Lower leg skin (tissue), 4 donors: Measurements from ENCODE around the gene LYRM4. TPM values are rescaled to one million over a fixed set of nuclear protein-coding genes. Genes with fewer than 3 reads are reported as not detected.

ENCODE experiments used
- DNase-seq, 2 donors: peaks; one replicate each; pipeline ENCODE4 v3.0.0-alpha.2; 2019; ENCODE audit warnings: low spot score in 2 of 2
- H3K4me3 ChIP-seq: fragments of 200-600 bp; sonication (generic); 2 replicates; pipeline ENCODE4 v1.5.1; 2017; ENCODE audit warnings: mild to moderate bottlenecking, low read depth; ENCODE audit not compliant: poor library complexity, severe bottlenecking
- POLR2A ChIP-seq, 2 donors: fragments of 450-650 bp; IDR thresholded peaks; one replicate each; pipeline ENCODE4 v1.6.1; 2016 to 2017; ENCODE audit warnings: antibody characterized with exemption in 2 of 2, mild to moderate bottlenecking in 1 of 2, moderate library complexity in 1 of 2
- WGBS, 2 donors: methylation state at CpG; one replicate each; pipeline ENCODE4 v1.1.5; 2018; 5-methylcytosine and 5-hydroxymethylcytosine counted together
- intact Hi-C: fragments of 100-400 bp; cut with DNase I; formaldehyde crosslinking; loops from one replicate; pipeline ENCODE4 v1.15.0; 2023; ENCODE audit warnings: low total_unique reads
- total RNA-seq, 4 donors: library from RNA; depleted of rRNA; stranded (reverse); fragments of >200 nt; gene quantifications; one replicate each; pipeline ENCODE4 v1.1.0, GENCODE V29; 2016
- TF ChIP-seq, protein P1 (sequence below), 3 donors: fragments of 450-650 bp; IDR thresholded peaks; one replicate each; pipeline ENCODE4 v1.5.1; 2016; ENCODE audit warnings: antibody characterized with exemption in 3 of 3, mild to moderate bottlenecking in 3 of 3, moderate library complexity in 2 of 3

The LYRM4 gene
- total RNA-seq, 4 donors from 2014 or later = 14.4 to 20.8 (median 20.4) TPM

- no peak for DNase-seq
- H3K4me3 ChIP-seq = no peak overlapping the region
- WGBS, 2 donors = 96 to 98% methylated on average over 5 of the region's 5 CpGs
- intact Hi-C loops = no loop called here
- no peak for TF ChIP-seq POLR2A (IDR thresholded peaks at IDR 0.05)
- TF ChIP-seq, protein P1, sequence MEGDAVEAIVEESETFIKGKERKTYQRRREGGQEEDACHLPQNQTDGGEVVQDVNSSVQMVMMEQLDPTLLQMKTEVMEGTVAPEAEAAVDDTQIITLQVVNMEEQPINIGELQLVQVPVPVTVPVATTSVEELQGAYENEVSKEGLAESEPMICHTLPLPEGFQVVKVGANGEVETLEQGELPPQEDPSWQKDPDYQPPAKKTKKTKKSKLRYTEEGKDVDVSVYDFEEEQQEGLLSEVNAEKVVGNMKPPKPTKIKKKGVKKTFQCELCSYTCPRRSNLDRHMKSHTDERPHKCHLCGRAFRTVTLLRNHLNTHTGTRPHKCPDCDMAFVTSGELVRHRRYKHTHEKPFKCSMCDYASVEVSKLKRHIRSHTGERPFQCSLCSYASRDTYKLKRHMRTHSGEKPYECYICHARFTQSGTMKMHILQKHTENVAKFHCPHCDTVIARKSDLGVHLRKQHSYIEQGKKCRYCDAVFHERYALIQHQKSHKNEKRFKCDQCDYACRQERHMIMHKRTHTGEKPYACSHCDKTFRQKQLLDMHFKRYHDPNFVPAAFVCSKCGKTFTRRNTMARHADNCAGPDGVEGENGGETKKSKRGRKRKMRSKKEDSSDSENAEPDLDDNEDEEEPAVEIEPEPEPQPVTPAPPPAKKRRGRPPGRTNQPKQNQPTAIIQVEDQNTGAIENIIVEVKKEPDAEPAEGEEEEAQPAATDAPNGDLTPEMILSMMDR (IDR thresholded peaks at IDR 0.05) = no peak
Observed at GRCh38 chr6:5285526-5285925, 24.8 kb upstream of the LYRM4 start.

DNA sequence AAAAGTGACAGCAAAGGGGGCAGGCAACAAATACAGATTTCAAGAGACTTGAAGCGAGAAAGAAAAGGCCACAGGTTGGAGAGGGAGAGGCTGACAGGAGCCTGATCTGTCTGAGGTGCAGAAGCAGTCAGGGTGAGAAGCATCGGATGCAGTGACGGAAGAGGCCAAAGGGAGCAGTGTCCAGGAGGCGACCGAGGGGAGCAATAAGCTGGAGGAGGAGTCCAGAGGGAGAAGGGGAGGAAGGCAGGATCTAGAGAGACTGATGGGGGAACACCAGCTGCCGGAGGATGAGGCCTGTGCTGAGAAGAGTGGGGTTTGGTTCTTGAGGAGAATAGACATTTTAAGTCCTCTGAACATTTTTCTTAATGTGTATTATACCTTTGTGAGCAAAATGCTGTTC lies 24.3 kb upstream of the LYRM4 start:
- 91 to 95% methylated on average over 6 of the region's 6 CpGs for WGBS, 2 donors
- TF ChIP-seq, protein P1 (IDR thresholded peaks at IDR 0.05) = no peak
- TF ChIP-seq POLR2A (IDR thresholded peaks at IDR 0.05) = no peak
- DNase-seq = no peak
- no peak overlapping the region for H3K4me3 ChIP-seq
- intact Hi-C loops = no loop called here

- DNase-seq = no peak
- WGBS, 2 donors = 85 to 87% methylated on average over 9 of the region's 9 CpGs
- H3K4me3 ChIP-seq = no peak overlapping the region
- intact Hi-C loops = no loop called here
- TF ChIP-seq POLR2A (IDR thresholded peaks at IDR 0.05) = no peak
Observed at GRCh38 chr6:5282191-5282623, 21.5 kb upstream of the LYRM4 start.

DNA sequence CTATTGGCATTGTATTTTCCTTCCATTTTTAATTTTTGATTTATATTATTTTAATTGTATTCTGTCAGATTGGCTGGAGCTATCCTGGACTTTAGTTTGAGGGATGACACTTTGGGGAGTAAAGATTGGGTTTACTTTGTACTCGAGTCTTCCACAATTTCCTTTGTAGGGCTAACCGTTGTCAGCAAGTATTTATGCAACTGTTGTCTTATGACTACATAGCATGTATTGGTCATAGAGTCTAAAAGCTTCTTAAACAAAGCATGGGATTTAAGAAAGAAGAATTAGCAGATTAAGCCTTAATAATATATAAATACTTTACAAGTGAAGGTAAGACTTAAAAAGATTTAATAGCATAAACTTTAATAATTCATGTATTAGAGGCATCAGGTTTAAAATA lies 20.2 kb upstream of the LYRM4 start:
- 80 to 83% methylated on average over 2 of the region's 2 CpGs for WGBS, 2 donors
- intact Hi-C loops = no loop called here
- no peak overlapping the region for H3K4me3 ChIP-seq
- TF ChIP-seq, protein P1 (IDR thresholded peaks at IDR 0.05) = no peak
- no peak for TF ChIP-seq POLR2A (IDR thresholded peaks at IDR 0.05)
- DNase-seq = no peak

DNA sequence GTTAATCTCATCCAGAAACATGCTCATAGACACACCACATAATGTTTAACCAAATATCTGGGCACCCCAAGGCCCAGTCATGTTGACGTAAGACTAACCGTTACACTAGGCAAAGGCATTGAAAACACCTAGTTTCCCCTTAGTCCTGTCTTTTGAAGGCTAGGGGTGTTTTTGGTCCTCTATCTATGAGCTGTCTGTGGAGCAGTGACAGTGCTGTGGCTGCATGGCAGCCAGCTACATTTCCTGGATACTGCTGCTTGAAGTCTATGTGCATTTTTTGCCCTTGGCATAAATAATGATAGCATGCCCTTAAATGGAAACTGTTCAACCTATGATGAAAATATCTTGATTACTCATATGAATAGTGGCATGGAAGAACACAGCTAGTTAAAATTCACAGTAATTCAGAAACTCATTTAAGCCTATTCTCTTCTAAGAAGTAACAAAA lies 19.2 kb upstream of the LYRM4 start:
- no peak overlapping the region for H3K4me3 ChIP-seq
- no peak for DNase-seq
- TF ChIP-seq POLR2A (IDR thresholded peaks at IDR 0.05) = no peak
- TF ChIP-seq, protein P1 (IDR thresholded peaks at IDR 0.05) = no peak
- 91 to 98% methylated on average over 2 of the region's 2 CpGs for WGBS, 2 donors
- intact Hi-C loops = no loop called here

- 90 to 91% methylated on average over 2 to 3 of the region's 3 CpGs for WGBS, 2 donors
- no peak for DNase-seq
- no peak for TF ChIP-seq POLR2A (IDR thresholded peaks at IDR 0.05)
- TF ChIP-seq, protein P1 (IDR thresholded peaks at IDR 0.05) = no peak
- intact Hi-C loops = no loop called here
- no peak overlapping the region for H3K4me3 ChIP-seq
Observed at GRCh38 chr6:5278565-5279120, 17.9 kb upstream of the LYRM4 start.
